Endothelial cell of umbilical vein (primary cell): Measurements from ENCODE around the gene RPL22. TPM values are rescaled to one million over a fixed set of nuclear protein-coding genes. Genes with fewer than 3 reads are reported as not detected.

Experiments used
- BruUV-seq: library from RNA; stranded (reverse); fragments of 400-500 nt; replicated peaks from 2 replicates; lab custom pipeline; 2021; lab: Mats Ljungman, UMichigan
- CTCF ChIA-PET: fragments of 300-600, 350-600 bp; sonication (Branson Sonifier 250); formaldehyde crosslinking; loops from one replicate; lab custom pipeline; 2021; ENCODE audit warnings: antibody characterized with exemption, inconsistent platforms; lab: Charles Lee
- POLR2A ChIA-PET: fragments of 300-600, 350-600 bp; sonication (Branson Sonifier 250); formaldehyde crosslinking; loops from one replicate; lab custom pipeline; 2021; ENCODE audit warnings: antibody characterized with exemption, inconsistent platforms; lab: Charles Lee
- DNase-seq: peaks from one replicate; pipeline ENCODE4 v3.0.0-alpha.2; 2011; ENCODE audit warnings: low read depth, low spot score
- FAIRE-seq: peaks from 2 replicates; lab custom pipeline; 2011; peaks lifted over from hg19 to GRCh38; lab: Jason Lieb, UNC
- H2AFZ ChIP-seq: 2 replicates; pipeline ENCODE4 v1.6.0; 2012; ENCODE audit warnings: low read depth, low read length, control low read depth, inconsistent platforms
- H3K27ac ChIP-seq: 2 replicates; pipeline ENCODE4 v1.5.1; 2011; ENCODE audit warnings: low read depth, mild to moderate bottlenecking, control low read depth, low read length, moderate library complexity; ENCODE audit not compliant: insufficient read depth
- H3K27me3 ChIP-seq, 2 experiments: 2 replicates each; pipeline versions ENCODE4 v1.6.0 to v1.6.1; 2011; ENCODE audit warnings: low read length in 2 of 2, mixed read lengths in 1 of 2; ENCODE audit not compliant: control insufficient read depth in 2 of 2, insufficient read depth in 2 of 2
- H3K36me3 ChIP-seq, 2 experiments: 2 replicates in 1 of 2; 3 replicates in 1 of 2; pipeline ENCODE4 v1.5.1; 2011; ENCODE audit warnings: low read length in 2 of 2, mild to moderate bottlenecking in 1 of 2, moderate library complexity in 1 of 2; ENCODE audit not compliant: control insufficient read depth in 2 of 2, insufficient read depth in 2 of 2; ENCODE audit errors: extremely low read depth in 1 of 2
- H3K4me1 ChIP-seq: 3 replicates; pipeline ENCODE4 v1.5.1; 2011; ENCODE audit warnings: mild to moderate bottlenecking, low read length; ENCODE audit not compliant: control insufficient read depth, insufficient read depth; ENCODE audit errors: extremely low read depth
- H3K4me2 ChIP-seq: 2 replicates; pipeline ENCODE4 v1.6.1; 2011; ENCODE audit warnings: low read length, control low read depth, mixed read lengths; ENCODE audit not compliant: insufficient read depth
- H3K4me3 ChIP-seq, 3 experiments: fragments of 200-600 bp in 1 of 3; sonication (generic), shearing (Covaris generic) in 1 of 3; replicated peaks in 1 of 3; 2 replicates each; pipeline ENCODE4 v1.5.1; 2011 to 2016; ENCODE audit warnings: control low read depth in 3 of 3, low read length in 3 of 3, mild to moderate bottlenecking in 2 of 3, inconsistent platforms in 1 of 3, low read depth in 1 of 3, moderate library complexity in 1 of 3; ENCODE audit not compliant: insufficient read depth in 1 of 3
- H3K79me2 ChIP-seq: 2 replicates; pipeline ENCODE4 v1.6.0; 2012; ENCODE audit warnings: low read length, inconsistent platforms; ENCODE audit not compliant: control insufficient read depth, insufficient read depth
- H3K9ac ChIP-seq: replicated peaks from 2 replicates; pipeline ENCODE3; 2011; ENCODE audit warnings: low read length, control low read depth; ENCODE audit not compliant: insufficient read depth; ENCODE audit errors: extremely low read depth
- H3K9me1 ChIP-seq: replicated peaks from 3 replicates; pipeline ENCODE4 v1.6.0; 2011; ENCODE audit warnings: mild to moderate bottlenecking, low read length; ENCODE audit not compliant: control insufficient read depth, insufficient read depth; ENCODE audit errors: extremely low read depth
- H3K9me3 ChIP-seq: replicated peaks from 2 replicates; pipeline ENCODE4 v1.5.1; 2012; ENCODE audit warnings: low read length, inconsistent platforms; ENCODE audit not compliant: control insufficient read depth, insufficient read depth
- H4K20me1 ChIP-seq: replicated peaks from 2 replicates; pipeline ENCODE3; 2011; ENCODE audit warnings: mild to moderate bottlenecking, low read length; ENCODE audit not compliant: control insufficient read depth, insufficient read depth; ENCODE audit errors: extremely low read depth
- EZH2 ChIP-seq: IDR thresholded peaks from 2 replicates; pipeline ENCODE4 v1.6.1; 2012; ENCODE audit warnings: borderline replicate concordance, low read depth, mild to moderate bottlenecking, moderate library complexity, low read length, inconsistent platforms; ENCODE audit not compliant: severe bottlenecking
- FOS ChIP-seq: IDR thresholded peaks from 2 replicates; pipeline ENCODE4 v1.6.1; 2011; ENCODE audit warnings: mild to moderate bottlenecking, low read length, moderate library complexity, borderline replicate concordance; ENCODE audit not compliant: insufficient read depth
- GATA2 ChIP-seq: IDR thresholded peaks from 2 replicates; pipeline ENCODE4 v1.7.0; 2011; ENCODE audit warnings: low read depth, mild to moderate bottlenecking, moderate library complexity, mixed read lengths, low read length; ENCODE audit not compliant: insufficient read length, insufficient read depth
- JUN ChIP-seq: IDR thresholded peaks from 2 replicates; pipeline ENCODE4 v1.6.1; 2011; ENCODE audit warnings: borderline replicate concordance, low read depth; ENCODE audit not compliant: insufficient read length, insufficient read depth
- MAX ChIP-seq: IDR thresholded peaks from 2 replicates; pipeline ENCODE4 v1.6.1; 2011; ENCODE audit not compliant: insufficient read depth, insufficient read length
- MYC ChIP-seq: IDR thresholded peaks from one replicate; pipeline ENCODE4 v1.6.1; 2011; ENCODE audit warnings: mild to moderate bottlenecking, low read depth, low read length
- POLR2A ChIP-seq: IDR thresholded peaks from 2 replicates; pipeline ENCODE4 v1.6.1; 2012; ENCODE audit warnings: low read depth, mild to moderate bottlenecking, control low read depth, low read length
- POLR2AphosphoS5 ChIP-seq: IDR thresholded peaks from 2 replicates; pipeline ENCODE4 v1.6.1; 2012; ENCODE audit warnings: low read depth, mild to moderate bottlenecking, control low read depth, low read length, moderate library complexity; ENCODE audit not compliant: insufficient read depth
- dilution Hi-C: fragments of 300-500 bp; cut with MboI; formaldehyde crosslinking; loops from one replicate; pipeline ENCODE4 v1.15.0; 2019; ENCODE audit warnings: low sequenced_read_pairs; ENCODE audit not compliant: extremely low pct_ligation_motif_present
- intact Hi-C: fragments of 100-400 bp; cut with micrococcal nuclease; formaldehyde crosslinking; loops from one replicate; pipeline ENCODE4 v1.10.0; 2022
- polyA plus RNA-seq, 4 experiments: library from polyadenylated mRNA; depleted of rRNA in 3 of 4; stranded (reverse) in 3 of 4; unstranded in 1 of 4; fragments of >200 nt; gene quantifications; 2 replicates each; pipeline versions ENCODE4 v1.2.1 to v1.2.3, GENCODE V29; 2011 to 2012; ENCODE audit warnings: missing spikeins in 1 of 4
- total RNA-seq: library from RNA; stranded (reverse); gene quantifications from 2 replicates; pipeline ENCODE4 v1.2.3, GENCODE V29; 2021
- TF ChIP-seq, protein P1 (sequence below), 2 donors: IDR thresholded peaks; 1 replicate in 1 of 2; 2 replicates in 1 of 2; pipeline ENCODE4 v1.5.1; 2011; ENCODE audit warnings: low read length in 2 of 2, mild to moderate bottlenecking in 2 of 2, moderate library complexity in 2 of 2, control low read depth in 1 of 2, inconsistent platforms in 1 of 2, low read depth in 1 of 2; ENCODE audit not compliant: insufficient read depth in 1 of 2; ENCODE audit errors: extremely low read depth in 1 of 2

Gene RPL22
- total and polyA plus RNA-seq, 2 donors (not counting 3 experiments of a cell fraction or from before 2014, with no cell fraction given): 71.2 to 343 TPM

- Histone ChIP-seq H3K27ac (no peak overlapping the region), H3K9me1 (no peaks in the 10 kb centered on the region), H3K27me3 (peaks cover 6 to 11% of the 10 kb centered on the region in 2 experiments), H3K4me1 (peaks cover 13% of the 10 kb centered on the region), H2AFZ (no peak overlapping the region), H3K36me3 (no peaks in the 10 kb centered on the region), H3K4me2 (no peak overlapping the region), H4K20me1 (no peaks in the 10 kb centered on the region), H3K79me2 (no peaks in the 10 kb centered on the region), H3K9me3 (no peaks in the 10 kb centered on the region), H3K4me3 (no peak overlapping the region), H3K9ac (no peak overlapping the region)
- TF ChIP-seq POLR2A (no peak), MYC (no peak), POLR2AphosphoS5 (no peak), GATA2 (no peak), FOS (no peak), JUN (no peak), EZH2 (no peak), MAX (no peak)
- TF ChIP-seq, protein P1, sequence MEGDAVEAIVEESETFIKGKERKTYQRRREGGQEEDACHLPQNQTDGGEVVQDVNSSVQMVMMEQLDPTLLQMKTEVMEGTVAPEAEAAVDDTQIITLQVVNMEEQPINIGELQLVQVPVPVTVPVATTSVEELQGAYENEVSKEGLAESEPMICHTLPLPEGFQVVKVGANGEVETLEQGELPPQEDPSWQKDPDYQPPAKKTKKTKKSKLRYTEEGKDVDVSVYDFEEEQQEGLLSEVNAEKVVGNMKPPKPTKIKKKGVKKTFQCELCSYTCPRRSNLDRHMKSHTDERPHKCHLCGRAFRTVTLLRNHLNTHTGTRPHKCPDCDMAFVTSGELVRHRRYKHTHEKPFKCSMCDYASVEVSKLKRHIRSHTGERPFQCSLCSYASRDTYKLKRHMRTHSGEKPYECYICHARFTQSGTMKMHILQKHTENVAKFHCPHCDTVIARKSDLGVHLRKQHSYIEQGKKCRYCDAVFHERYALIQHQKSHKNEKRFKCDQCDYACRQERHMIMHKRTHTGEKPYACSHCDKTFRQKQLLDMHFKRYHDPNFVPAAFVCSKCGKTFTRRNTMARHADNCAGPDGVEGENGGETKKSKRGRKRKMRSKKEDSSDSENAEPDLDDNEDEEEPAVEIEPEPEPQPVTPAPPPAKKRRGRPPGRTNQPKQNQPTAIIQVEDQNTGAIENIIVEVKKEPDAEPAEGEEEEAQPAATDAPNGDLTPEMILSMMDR (IDR thresholded peaks at IDR 0.05; ENCODE audit: extremely low read depth in 1 of 2, insufficient read depth in 1 of 2, low read depth in 1 of 2, low read length in 2 of 2): no peak
- dilution Hi-C loops (no loop called here), intact Hi-C loops (no loop called here)
- FAIRE-seq (no peak), DNase-seq (no peak)
- CTCF ChIA-PET: interaction anchor here (1.1 to 1.3 kb wide), 2 partner anchors 20 to 34 kb away, joined by 4 to 6 read pairs; no protein-coding TSS in a partner anchor
- POLR2A ChIA-PET: no interaction called here
- BruUV-seq: no TSS peak
These were observed 11.4 kb upstream of the RPL22 start for GRCh38 chr1:6210591-6211355.
